ENCODE measurements around the gene TTC17. TPM values are rescaled to one million over a fixed set of nuclear protein-coding genes. Genes with fewer than 3 reads are reported as not detected.

The TTC17 gene
- total and polyA plus RNA-seq, 2 of the 4 experiments (the other 2 are of a cell fraction), result 56.3 to 61.3 TPM

DNA sequence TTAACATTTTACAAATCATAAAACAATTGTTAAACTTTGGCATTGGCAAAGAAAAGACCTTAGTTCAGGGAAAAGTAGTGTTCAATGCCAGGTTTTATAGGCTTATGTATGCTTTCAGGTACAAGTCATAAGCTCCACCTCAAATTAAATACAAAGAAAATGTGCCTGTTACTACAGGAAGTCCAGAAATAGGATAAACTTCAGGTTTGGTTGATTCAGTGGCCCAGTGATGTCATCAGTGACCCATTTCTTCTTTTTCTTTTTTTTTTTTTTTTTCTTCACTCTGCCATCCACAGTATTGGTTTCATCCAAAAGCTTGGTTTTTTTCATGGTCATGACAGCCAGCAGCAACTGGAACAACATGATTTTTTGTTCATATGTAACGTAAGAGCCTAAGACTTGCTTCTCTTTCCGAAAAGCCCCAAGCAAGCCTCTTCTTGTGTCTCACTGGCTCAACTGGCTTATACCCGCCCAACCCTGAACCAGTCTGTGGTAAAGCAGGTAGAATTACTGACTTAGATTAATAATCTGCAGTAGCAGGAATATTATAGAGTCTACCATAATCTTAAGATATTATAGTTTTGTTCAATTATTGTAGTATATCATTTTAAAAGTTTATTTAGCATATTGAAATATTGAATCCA lies 46.2 kb downstream of the TTC17 start:
- Histone ChIP-seq H3K9me1 (ENCODE audit: insufficient read depth, low read length) (no peaks in the 10 kb centered on the region), H3K9ac (ENCODE audit: low read depth, low read length) (no peak overlapping the region), H4K20me1 (ENCODE audit: insufficient read depth, low read length) (no peaks in the 10 kb centered on the region), H4K5ac (ENCODE audit: low read depth, low read length) (no peak overlapping the region), H2BK15ac (ENCODE audit: low read depth, low read length) (no peak overlapping the region), H2AK9ac (replicated peaks; ENCODE audit: low read depth, low read length, poor library complexity) (no peak overlapping the region), H3K56ac (ENCODE audit: extremely low read depth, insufficient read depth, low read length) (no peak overlapping the region), H2BK120ac (ENCODE audit: low read depth, low read length) (no peak overlapping the region), H3K23ac (ENCODE audit: low read depth, low read length) (no peak overlapping the region), H2BK20ac (ENCODE audit: low read depth, low read length) (no peak overlapping the region), H3K36me3 (ENCODE audit: control insufficient read depth, insufficient read depth, low read length) (peaks cover 36% of the 10 kb centered on the region), H3K14ac (replicated peaks; ENCODE audit: low read depth, low read length) (no peak overlapping the region), H3K79me1 (ENCODE audit: low read depth in 1 of 2, low read length in 2 of 2) (no peaks in the 10 kb centered on the region; a peak in 1 of 4 replicates), H3K4ac (ENCODE audit: low read depth, low read length) (no peak overlapping the region), H3K4me1 (ENCODE audit: control insufficient read depth, insufficient read depth, low read length) (no peaks in the 10 kb centered on the region), H3K9me3 (ENCODE audit: control insufficient read depth, insufficient read depth, low read length) (no peaks in the 10 kb centered on the region), H3K4me3 (ENCODE audit: insufficient read depth, low read depth, low read length) (no peak overlapping the region), H2BK5ac (ENCODE audit: low read depth, low read length, poor library complexity, severe bottlenecking) (no peak overlapping the region), H4K8ac (ENCODE audit: low read depth in 2 of 2, low read length in 2 of 2) (no peak overlapping the region), H3K4me2 (ENCODE audit: low read depth, low read length) (no peak overlapping the region), H3K27ac (ENCODE audit: insufficient read depth, low read length) (no peak overlapping the region), H4K91ac (ENCODE audit: insufficient read depth, low read depth, low read length) (no peak overlapping the region), H2AFZ (replicated peaks; ENCODE audit: low read length, poor library complexity) (no peak overlapping the region), H2AK5ac (ENCODE audit: low read depth, low read length) (no peak overlapping the region), H3K18ac (ENCODE audit: low read depth, low read length) (no peak overlapping the region), H3K27me3 (ENCODE audit: control insufficient read depth, insufficient read depth, low read length) (no peaks in the 10 kb centered on the region)
- WGBS, 2 experiments (ENCODE audit: extremely low coverage in 2 of 2, insufficient read length in 1 of 2), result no CpG with 5 or more reads among the region's 3 CpGs
- dilution Hi-C loops (cut with HindIII; ENCODE audit: low sequenced_read_pairs, unreplicated experiment), result no loop called here
- ChIA-PET CTCF (interaction anchor here (0.7 kb wide), 1 partner anchor 24 kb away, joined by 10 read pairs; no protein-coding TSS in a partner anchor), POLR2A (ENCODE audit: unreplicated experiment) (no interaction called here)
- in situ Hi-C loops (cut with MboI; ENCODE audit: low sequenced_read_pairs), result no loop called here
- no TSS peak for BruUV-seq (replicated peaks)
- TF ChIP-seq, protein P1, sequence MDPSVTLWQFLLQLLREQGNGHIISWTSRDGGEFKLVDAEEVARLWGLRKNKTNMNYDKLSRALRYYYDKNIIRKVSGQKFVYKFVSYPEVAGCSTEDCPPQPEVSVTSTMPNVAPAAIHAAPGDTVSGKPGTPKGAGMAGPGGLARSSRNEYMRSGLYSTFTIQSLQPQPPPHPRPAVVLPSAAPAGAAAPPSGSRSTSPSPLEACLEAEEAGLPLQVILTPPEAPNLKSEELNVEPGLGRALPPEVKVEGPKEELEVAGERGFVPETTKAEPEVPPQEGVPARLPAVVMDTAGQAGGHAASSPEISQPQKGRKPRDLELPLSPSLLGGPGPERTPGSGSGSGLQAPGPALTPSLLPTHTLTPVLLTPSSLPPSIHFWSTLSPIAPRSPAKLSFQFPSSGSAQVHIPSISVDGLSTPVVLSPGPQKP (IDR thresholded peaks at IDR 0.05; ENCODE audit: borderline replicate concordance, low read depth, low read length), result no peak
- no peak for TF ChIP-seq MAFK (IDR thresholded peaks at IDR 0.05; ENCODE audit: low read depth, low read length)
- TF ChIP-seq MXI1 (IDR thresholded peaks at IDR 0.05; ENCODE audit: borderline replicate concordance, low read depth, low read length), result no peak
- no peak for TF ChIP-seq NFE2L2 (IDR thresholded peaks at IDR 0.05; ENCODE audit: low read depth, low read length)
- TF ChIP-seq RFX5 (IDR thresholded peaks at IDR 0.05; ENCODE audit: low read depth, low read length), result no peak
- TF ChIP-seq CEBPB (IDR thresholded peaks at IDR 0.05; ENCODE audit: low read depth, low read length), result no peak
- no peak for TF ChIP-seq BHLHE40 (IDR thresholded peaks at IDR 0.05; ENCODE audit: low read depth, low read length)
- TF ChIP-seq POLR2A (IDR thresholded peaks at IDR 0.05; ENCODE audit: low read depth, low read length), result no peak
- TF ChIP-seq, protein P2, sequence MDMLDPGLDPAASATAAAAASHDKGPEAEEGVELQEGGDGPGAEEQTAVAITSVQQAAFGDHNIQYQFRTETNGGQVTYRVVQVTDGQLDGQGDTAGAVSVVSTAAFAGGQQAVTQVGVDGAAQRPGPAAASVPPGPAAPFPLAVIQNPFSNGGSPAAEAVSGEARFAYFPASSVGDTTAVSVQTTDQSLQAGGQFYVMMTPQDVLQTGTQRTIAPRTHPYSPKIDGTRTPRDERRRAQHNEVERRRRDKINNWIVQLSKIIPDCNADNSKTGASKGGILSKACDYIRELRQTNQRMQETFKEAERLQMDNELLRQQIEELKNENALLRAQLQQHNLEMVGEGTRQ (IDR thresholded peaks at IDR 0.05; ENCODE audit: low read depth, low read length), result no peak
- TF ChIP-seq RCOR1 (IDR thresholded peaks at IDR 0.05; ENCODE audit: insufficient replicate concordance, low read length), result no peak
- no peak for TF ChIP-seq CTCF (conservative IDR thresholded peaks at IDR 0.05; ENCODE audit: low read depth, low read length)
- TF ChIP-seq CHD1 (IDR thresholded peaks at IDR 0.05; ENCODE audit: low read depth, low read length), result no peak
- no peak for TF ChIP-seq FOS (IDR thresholded peaks at IDR 0.05; ENCODE audit: low read depth, low read length)
- no peak for TF ChIP-seq RAD21 (IDR thresholded peaks at IDR 0.05; ENCODE audit: low read length)
- TF ChIP-seq SMC3 (IDR thresholded peaks at IDR 0.05; ENCODE audit: low read depth, low read length), result no peak
- no peak for TF ChIP-seq MAZ (IDR thresholded peaks at IDR 0.05; ENCODE audit: borderline replicate concordance, low read depth, low read length)
- ATAC-seq (ENCODE audit: low read depth), result no peak
- intact Hi-C loops (cut with micrococcal nuclease), result loop anchor here (5.0 kb wide), 1 partner anchor 42 kb away; no protein-coding TSS in a partner anchor
- DNase-seq, result no peak
